Endothelial cell of umbilical vein (primary cell): Measurements from ENCODE around the gene MID1IP1. TPM values are rescaled to one million over a fixed set of nuclear protein-coding genes. Genes with fewer than 3 reads are reported as not detected.

ENCODE experiments used
- BruUV-seq: library from RNA; stranded (reverse); fragments of 400-500 nt; replicated peaks from 2 replicates; lab custom pipeline; 2021; lab: Mats Ljungman, UMichigan
- CTCF ChIA-PET: fragments of 300-600, 350-600 bp; sonication (Branson Sonifier 250); formaldehyde crosslinking; loops from one replicate; lab custom pipeline; 2021; ENCODE audit warnings: antibody characterized with exemption, inconsistent platforms; lab: Charles Lee
- POLR2A ChIA-PET: fragments of 300-600, 350-600 bp; sonication (Branson Sonifier 250); formaldehyde crosslinking; loops from one replicate; lab custom pipeline; 2021; ENCODE audit warnings: antibody characterized with exemption, inconsistent platforms; lab: Charles Lee
- DNase-seq: peaks from one replicate; pipeline ENCODE4 v3.0.0-alpha.2; 2011; ENCODE audit warnings: low read depth, low spot score
- FAIRE-seq: peaks from 2 replicates; lab custom pipeline; 2011; peaks lifted over from hg19 to GRCh38; lab: Jason Lieb, UNC
- H2AFZ ChIP-seq: 2 replicates; pipeline ENCODE4 v1.6.0; 2012; ENCODE audit warnings: low read depth, low read length, control low read depth, inconsistent platforms
- H3K27ac ChIP-seq: 2 replicates; pipeline ENCODE4 v1.5.1; 2011; ENCODE audit warnings: low read depth, mild to moderate bottlenecking, control low read depth, low read length, moderate library complexity; ENCODE audit not compliant: insufficient read depth
- H3K27me3 ChIP-seq, 2 experiments: 2 replicates each; pipeline versions ENCODE4 v1.6.0 to v1.6.1; 2011; ENCODE audit warnings: low read length in 2 of 2, mixed read lengths in 1 of 2; ENCODE audit not compliant: control insufficient read depth in 2 of 2, insufficient read depth in 2 of 2
- H3K36me3 ChIP-seq, 2 experiments: 2 replicates in 1 of 2; 3 replicates in 1 of 2; pipeline ENCODE4 v1.5.1; 2011; ENCODE audit warnings: low read length in 2 of 2, mild to moderate bottlenecking in 1 of 2, moderate library complexity in 1 of 2; ENCODE audit not compliant: control insufficient read depth in 2 of 2, insufficient read depth in 2 of 2; ENCODE audit errors: extremely low read depth in 1 of 2
- H3K4me1 ChIP-seq: 3 replicates; pipeline ENCODE4 v1.5.1; 2011; ENCODE audit warnings: mild to moderate bottlenecking, low read length; ENCODE audit not compliant: control insufficient read depth, insufficient read depth; ENCODE audit errors: extremely low read depth
- H3K4me2 ChIP-seq: 2 replicates; pipeline ENCODE4 v1.6.1; 2011; ENCODE audit warnings: low read length, control low read depth, mixed read lengths; ENCODE audit not compliant: insufficient read depth
- H3K4me3 ChIP-seq, 3 experiments: fragments of 200-600 bp in 1 of 3; sonication (generic), shearing (Covaris generic) in 1 of 3; replicated peaks in 1 of 3; 2 replicates each; pipeline ENCODE4 v1.5.1; 2011 to 2016; ENCODE audit warnings: control low read depth in 3 of 3, low read length in 3 of 3, mild to moderate bottlenecking in 2 of 3, inconsistent platforms in 1 of 3, low read depth in 1 of 3, moderate library complexity in 1 of 3; ENCODE audit not compliant: insufficient read depth in 1 of 3
- H3K79me2 ChIP-seq: 2 replicates; pipeline ENCODE4 v1.6.0; 2012; ENCODE audit warnings: low read length, inconsistent platforms; ENCODE audit not compliant: control insufficient read depth, insufficient read depth
- H3K9ac ChIP-seq: replicated peaks from 2 replicates; pipeline ENCODE3; 2011; ENCODE audit warnings: low read length, control low read depth; ENCODE audit not compliant: insufficient read depth; ENCODE audit errors: extremely low read depth
- H3K9me1 ChIP-seq: replicated peaks from 3 replicates; pipeline ENCODE4 v1.6.0; 2011; ENCODE audit warnings: mild to moderate bottlenecking, low read length; ENCODE audit not compliant: control insufficient read depth, insufficient read depth; ENCODE audit errors: extremely low read depth
- H3K9me3 ChIP-seq: replicated peaks from 2 replicates; pipeline ENCODE4 v1.5.1; 2012; ENCODE audit warnings: low read length, inconsistent platforms; ENCODE audit not compliant: control insufficient read depth, insufficient read depth
- H4K20me1 ChIP-seq: replicated peaks from 2 replicates; pipeline ENCODE3; 2011; ENCODE audit warnings: mild to moderate bottlenecking, low read length; ENCODE audit not compliant: control insufficient read depth, insufficient read depth; ENCODE audit errors: extremely low read depth
- EZH2 ChIP-seq: IDR thresholded peaks from 2 replicates; pipeline ENCODE4 v1.6.1; 2012; ENCODE audit warnings: borderline replicate concordance, low read depth, mild to moderate bottlenecking, moderate library complexity, low read length, inconsistent platforms; ENCODE audit not compliant: severe bottlenecking
- JUN ChIP-seq: IDR thresholded peaks from 2 replicates; pipeline ENCODE4 v1.6.1; 2011; ENCODE audit warnings: borderline replicate concordance, low read depth; ENCODE audit not compliant: insufficient read length, insufficient read depth
- MYC ChIP-seq: IDR thresholded peaks from one replicate; pipeline ENCODE4 v1.6.1; 2011; ENCODE audit warnings: mild to moderate bottlenecking, low read depth, low read length
- POLR2A ChIP-seq: IDR thresholded peaks from 2 replicates; pipeline ENCODE4 v1.6.1; 2012; ENCODE audit warnings: low read depth, mild to moderate bottlenecking, control low read depth, low read length
- POLR2AphosphoS5 ChIP-seq: IDR thresholded peaks from 2 replicates; pipeline ENCODE4 v1.6.1; 2012; ENCODE audit warnings: low read depth, mild to moderate bottlenecking, control low read depth, low read length, moderate library complexity; ENCODE audit not compliant: insufficient read depth
- dilution Hi-C: fragments of 300-500 bp; cut with MboI; formaldehyde crosslinking; loops from one replicate; pipeline ENCODE4 v1.15.0; 2019; ENCODE audit warnings: low sequenced_read_pairs; ENCODE audit not compliant: extremely low pct_ligation_motif_present
- intact Hi-C: fragments of 100-400 bp; cut with micrococcal nuclease; formaldehyde crosslinking; loops from one replicate; pipeline ENCODE4 v1.10.0; 2022
- polyA plus RNA-seq, 4 experiments: library from polyadenylated mRNA; depleted of rRNA in 3 of 4; stranded (reverse) in 3 of 4; unstranded in 1 of 4; fragments of >200 nt; gene quantifications; 2 replicates each; pipeline versions ENCODE4 v1.2.1 to v1.2.3, GENCODE V29; 2011 to 2012; ENCODE audit warnings: missing spikeins in 1 of 4
- total RNA-seq: library from RNA; stranded (reverse); gene quantifications from 2 replicates; pipeline ENCODE4 v1.2.3, GENCODE V29; 2021

MID1IP1 gene
- total and polyA plus RNA-seq, 2 donors (not counting 3 experiments of a cell fraction or from before 2014, with no cell fraction given), result 23.2 to 25.1 TPM

- Histone ChIP-seq H3K36me3 (no peaks in the 10 kb centered on the region), H3K27ac (no peak overlapping the region), H3K4me2 (no peak overlapping the region), H3K9me1 (no peaks in the 10 kb centered on the region), H3K79me2 (no peaks in the 10 kb centered on the region), H3K9me3 (no peaks in the 10 kb centered on the region), H2AFZ (no peak overlapping the region), H3K27me3 (peaks cover 2% of the 10 kb centered on the region in 2 experiments), H3K4me1 (peaks cover 2% of the 10 kb centered on the region), H4K20me1 (no peaks in the 10 kb centered on the region), H3K9ac (no peak overlapping the region), H3K4me3 (no peak overlapping the region)
- BruUV-seq, result no TSS peak
- dilution Hi-C loops (no loop called here), intact Hi-C loops (no loop called here)
- FAIRE-seq (no peak), DNase-seq (no peak)
- ChIA-PET CTCF (no interaction called here), POLR2A (no interaction called here)
- TF ChIP-seq EZH2 (no peak), JUN (no peak), MYC (no peak), POLR2A (no peak)
Observed at GRCh38 chrX:38819163-38819562, 17.9 kb downstream of the MID1IP1 start.

- FAIRE-seq (no peak), DNase-seq (no peak)
- intact Hi-C loops (no loop called here), dilution Hi-C loops (no loop called here)
- Histone ChIP-seq H3K27me3 (peaks cover 2 to 4% of the 10 kb centered on the region in 2 experiments), H3K4me3 (no peak overlapping the region), H3K4me1 (peaks cover 2% of the 10 kb centered on the region), H3K36me3 (no peaks in the 10 kb centered on the region), H3K9ac (no peak overlapping the region), H2AFZ (no peak overlapping the region), H3K79me2 (no peaks in the 10 kb centered on the region), H3K9me1 (no peaks in the 10 kb centered on the region), H4K20me1 (no peaks in the 10 kb centered on the region), H3K4me2 (no peak overlapping the region), H3K27ac (no peak overlapping the region), H3K9me3 (no peaks in the 10 kb centered on the region)
- no TSS peak for BruUV-seq
- no peak for TF ChIP-seq POLR2AphosphoS5
- POLR2A ChIA-PET, result no interaction called here
- CTCF ChIA-PET, result no interaction called here
Observed at GRCh38 chrX:38819709-38820108, 18.4 kb downstream of the MID1IP1 start.
